Activated naive CD4-positive, alpha-beta T cell treated with Interleukin-2 at 50 U/mL for 16 hours (primary cell): ENCODE data around the gene PLAC9.

Experiments used
- DNase-seq: peaks from one replicate; pipeline ENCODE4 v3.0.0-alpha.2; 2020

PLAC9 gene

DNA sequence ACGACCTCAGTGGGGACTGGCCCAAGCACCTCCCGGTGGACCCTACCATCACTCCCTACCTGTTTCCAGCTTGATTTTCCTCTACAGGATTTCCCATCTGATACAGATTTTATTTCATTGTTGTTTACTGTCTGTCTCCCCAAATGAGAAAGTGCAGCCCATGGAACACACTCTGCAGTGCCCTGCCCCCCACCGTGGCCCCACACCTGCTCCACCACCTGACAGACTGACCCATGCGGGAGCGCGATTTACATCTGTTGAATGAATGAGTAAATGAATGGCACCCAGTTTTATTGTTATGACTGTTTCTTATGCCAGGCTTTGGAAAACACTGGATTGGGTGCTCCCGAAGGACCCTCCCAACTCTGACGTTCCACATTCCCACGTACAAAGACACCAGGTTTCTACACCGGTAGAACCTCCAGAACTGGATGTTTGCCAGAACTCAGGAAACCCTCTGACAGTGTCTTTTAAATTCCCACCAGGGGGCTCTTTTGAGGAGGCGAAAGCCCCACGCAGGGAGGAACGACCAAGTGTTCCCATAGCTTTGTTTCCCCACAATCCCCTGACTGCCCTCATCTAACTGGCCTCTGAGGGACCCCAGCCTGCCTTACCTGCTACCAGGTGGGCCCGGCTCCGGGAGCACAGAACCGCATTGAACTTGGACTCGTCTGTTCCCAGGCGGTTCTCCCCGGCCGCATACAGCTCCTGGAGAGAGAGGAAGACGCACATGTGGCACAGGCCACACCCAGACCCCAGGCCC lies 29.0 kb downstream of the PLAC9 start:
- no peak for DNase-seq

GRCh38 chr10:80163741-80164341 lies 31.3 kb downstream of the PLAC9 start:
- no peak for DNase-seq

DNA sequence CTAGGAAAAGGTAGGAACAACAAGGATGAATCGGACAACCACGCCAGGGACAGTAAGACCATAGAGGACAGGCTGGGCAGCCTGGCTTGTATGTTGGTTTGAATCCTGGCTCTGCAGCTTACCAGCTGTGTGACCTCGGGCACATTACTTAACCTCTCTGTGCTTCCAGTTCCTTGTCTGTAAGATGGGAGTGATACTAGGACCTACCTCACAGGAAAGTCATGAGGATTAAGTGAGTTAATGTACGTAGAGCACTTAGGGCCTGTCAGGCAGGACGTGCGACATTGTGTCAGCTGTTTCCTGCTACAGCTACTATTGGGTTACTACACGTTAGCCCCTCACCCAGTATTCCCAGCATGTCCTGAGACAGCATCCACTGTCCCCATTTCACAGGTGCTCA lies 32.1 kb downstream of the PLAC9 start:
- DNase-seq = no peak

GRCh38 chr10:80165173-80165572 lies 32.6 kb downstream of the PLAC9 start:
- DNase-seq = no peak

DNA sequence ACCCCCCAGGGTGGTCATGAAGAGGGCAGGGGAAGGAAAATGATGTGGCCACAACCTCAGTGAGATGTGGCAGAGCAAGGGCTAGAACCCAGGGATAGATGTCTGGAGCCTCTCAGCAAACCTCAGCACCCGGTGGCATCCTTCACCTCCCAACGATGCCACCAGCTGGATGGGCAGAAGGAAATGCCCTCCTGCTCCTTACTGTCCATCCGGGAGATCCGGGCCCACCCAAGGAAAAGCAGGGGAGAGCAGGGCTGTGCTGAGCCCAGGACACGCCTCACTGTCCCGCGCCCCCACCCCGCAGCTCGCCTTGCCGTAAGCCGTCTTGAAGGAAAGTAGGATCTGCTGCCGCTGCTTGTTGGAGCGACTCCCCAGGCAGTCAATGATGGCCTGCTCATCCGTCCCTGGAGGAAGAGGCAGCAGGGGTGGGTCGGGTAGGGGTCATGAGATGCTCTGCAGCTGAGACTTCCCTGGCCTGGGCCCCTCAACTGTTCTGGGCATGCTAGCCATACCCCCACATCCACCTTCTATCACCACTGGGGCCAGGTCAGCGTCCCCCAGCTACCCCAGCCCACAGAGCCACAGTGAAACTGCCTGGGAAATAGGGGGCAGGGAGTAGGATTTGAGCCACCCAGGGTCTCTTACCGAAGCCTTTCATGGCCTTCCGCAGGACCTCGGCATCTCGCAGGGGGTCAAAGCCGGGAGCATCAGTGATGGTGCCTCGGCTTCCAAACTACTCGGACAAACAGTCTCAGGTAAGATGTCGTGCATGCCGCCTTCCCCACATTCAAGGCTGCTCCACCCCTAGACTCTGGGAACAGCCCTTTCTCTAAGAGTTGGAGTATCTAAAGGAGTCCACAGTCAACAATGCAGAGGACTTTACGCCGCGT lies 34.3 kb downstream of the PLAC9 start:
- DNase-seq = no peak

GRCh38 chr10:80167471-80168161 lies 35.1 kb downstream of the PLAC9 start:
- DNase-seq = no peak

DNA sequence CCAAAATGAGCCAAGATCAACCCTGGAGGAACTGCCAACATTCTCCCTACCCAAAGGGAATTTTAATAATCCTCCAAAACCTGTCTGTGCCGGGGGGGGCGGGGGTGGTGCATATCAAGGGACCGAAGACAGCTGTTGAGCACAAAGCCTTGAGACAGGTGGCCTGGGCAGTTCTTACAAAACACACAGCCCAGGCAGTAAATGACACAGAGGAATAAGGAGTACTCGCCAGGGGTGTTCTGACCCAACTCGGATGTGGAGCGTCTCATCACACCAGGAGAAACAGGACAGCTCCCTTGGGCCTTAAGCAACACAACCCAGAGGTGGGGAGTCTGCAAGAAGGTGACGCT lies 35.6 kb downstream of the PLAC9 start:
- DNase-seq = no peak

GRCh38 chr10:80168679-80169380 lies 36.3 kb downstream of the PLAC9 start:
- DNase-seq = peak; percentile 30

DNA sequence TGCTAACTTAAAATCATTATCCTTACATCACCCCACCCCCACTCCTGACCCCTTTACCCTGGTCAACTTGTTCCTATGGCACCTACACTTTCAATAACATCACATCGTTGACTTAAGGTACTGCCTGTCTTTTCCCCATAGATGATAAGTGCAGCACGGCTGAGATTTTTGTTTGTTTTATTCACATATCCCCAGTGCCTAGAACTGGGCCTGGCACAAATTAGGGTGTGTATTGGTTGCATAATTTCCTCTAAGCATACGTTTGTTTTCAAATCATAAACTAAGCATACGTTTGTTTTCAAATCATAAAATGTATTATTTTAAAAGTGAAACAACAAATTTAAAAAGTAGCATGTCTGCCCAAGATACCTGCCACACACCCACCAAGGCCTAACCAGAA lies 37.5 kb downstream of the PLAC9 start:
- no peak for DNase-seq

GRCh38 chr10:80170641-80171040 lies 38.1 kb downstream of the PLAC9 start:
- DNase-seq = no peak

- no peak for DNase-seq
Observed at GRCh38 chr10:80171248-80171660, 38.7 kb downstream of the PLAC9 start.

DNA sequence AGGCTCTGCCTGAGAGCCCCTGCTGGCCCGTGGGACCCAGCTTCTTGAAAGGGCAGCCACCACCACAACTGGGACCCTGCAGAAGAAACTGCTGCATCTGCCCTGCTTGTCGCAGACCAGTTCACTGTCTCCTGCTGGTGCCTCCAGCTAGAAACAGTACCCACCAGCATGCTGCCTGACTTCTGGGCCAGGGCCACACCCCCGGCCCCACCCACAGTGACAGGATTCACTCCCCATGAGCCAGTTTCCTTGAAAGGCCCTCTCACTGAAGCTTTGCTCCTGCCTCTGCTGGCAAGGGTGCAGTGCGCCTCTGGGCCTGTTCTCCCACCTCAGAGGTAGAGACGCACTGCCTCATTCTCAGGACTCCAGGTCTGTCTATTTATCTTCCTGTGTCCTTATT lies 40.4 kb downstream of the PLAC9 start:
- no peak for DNase-seq

DNA sequence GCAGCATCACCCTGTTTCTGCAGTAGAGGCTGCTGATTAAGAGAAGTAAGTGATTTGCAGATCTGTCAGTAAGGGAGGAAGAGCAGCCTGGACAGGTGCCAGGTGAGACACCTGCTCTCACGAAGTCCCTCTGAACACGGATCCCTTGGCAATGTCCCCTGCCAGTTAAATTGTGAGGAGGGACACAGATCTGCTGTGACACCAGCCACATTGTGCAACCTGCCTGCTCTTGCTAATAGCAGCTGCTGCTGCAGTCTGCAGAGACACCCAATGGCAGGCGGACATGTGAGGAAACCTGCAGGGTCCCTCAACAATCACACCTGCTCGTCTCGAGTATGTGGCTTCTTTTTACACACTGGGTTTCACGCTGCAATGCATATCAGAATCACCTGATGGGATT lies 40.9 kb downstream of the PLAC9 start:
- no peak for DNase-seq

- no peak for DNase-seq
Observed at GRCh38 chr10:80174641-80175395, 42.3 kb downstream of the PLAC9 start.

DNA sequence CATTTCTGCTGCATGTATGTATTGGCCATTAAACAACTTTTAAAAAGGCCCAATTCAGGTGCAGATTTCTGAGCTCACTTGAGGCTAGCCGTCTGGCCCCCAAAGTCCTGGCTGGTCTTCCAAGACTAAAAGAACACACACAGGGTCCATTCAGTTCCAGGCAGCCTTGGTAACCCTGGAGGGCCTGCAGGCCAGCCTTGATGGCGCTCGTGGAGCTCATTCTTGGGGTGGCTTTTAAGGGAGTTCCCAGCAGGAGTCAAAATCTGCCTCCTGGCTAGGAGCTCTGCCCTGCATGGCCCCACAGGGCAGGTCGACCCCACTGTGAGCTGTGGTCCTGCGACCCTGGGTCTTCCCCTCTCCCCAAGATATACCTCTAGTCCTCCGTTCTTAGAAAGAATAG lies 44.0 kb downstream of the PLAC9 start:
- no peak for DNase-seq

- DNase-seq = no peak
Observed at GRCh38 chr10:80177781-80178636, 45.5 kb downstream of the PLAC9 start.

GRCh38 chr10:80182986-80183385 lies 50.5 kb downstream of the PLAC9 start:
- DNase-seq = no peak

- DNase-seq = no peak
Observed at GRCh38 chr10:80183436-80183835, 50.9 kb downstream of the PLAC9 start.

GRCh38 chr10:80184291-80184690 lies 51.8 kb downstream of the PLAC9 start:
- DNase-seq = no peak

GRCh38 chr10:80185578-80186299 lies 53.2 kb downstream of the PLAC9 start:
- DNase-seq = no peak
